Mesodermal cell (in vitro differentiated cells): ENCODE data around the gene HOXC11.

ENCODE experiments used
- H3K27ac ChIP-seq: 2 replicates; pipeline ENCODE4 v1.7.0; 2013; ENCODE audit warnings: mild to moderate bottlenecking, low read depth, low read length, moderate library complexity; ENCODE audit not compliant: severe bottlenecking
- H3K36me3 ChIP-seq: 2 replicates; pipeline ENCODE4 v1.7.1; 2013; ENCODE audit warnings: mild to moderate bottlenecking, low read length, moderate library complexity; ENCODE audit not compliant: control insufficient read depth, insufficient read depth
- H3K4me1 ChIP-seq: one replicate; pipeline ENCODE4 v1.7.1; 2013; ENCODE audit warnings: mild to moderate bottlenecking, low read length; ENCODE audit not compliant: insufficient read depth, control insufficient read depth, poor library complexity, severe bottlenecking
- H3K4me3 ChIP-seq: 2 replicates; pipeline ENCODE4 v1.7.0; 2013; ENCODE audit warnings: low read length, control low read depth, mild to moderate bottlenecking; ENCODE audit not compliant: insufficient read depth, poor library complexity, severe bottlenecking; ENCODE audit errors: extremely low read depth
- H3K9me3 ChIP-seq: 2 replicates; pipeline ENCODE4 v1.7.1; 2013; ENCODE audit warnings: mild to moderate bottlenecking, low read length, moderate library complexity; ENCODE audit not compliant: control insufficient read depth
- WGBS, 2 experiments: methylation state at CpG; one replicate each; pipeline ENCODE4 v1.1.5; 2013; ENCODE audit warnings: missing lambda C conversion rate in 2 of 2; ENCODE audit not compliant: insufficient coverage in 2 of 2; 5-methylcytosine and 5-hydroxymethylcytosine counted together

HOXC11 gene

GRCh38 chr12:53961025-53961761 is 11.7 kb upstream of the HOXC11 start:
- no peak overlapping the region for H3K4me3 ChIP-seq

DNA sequence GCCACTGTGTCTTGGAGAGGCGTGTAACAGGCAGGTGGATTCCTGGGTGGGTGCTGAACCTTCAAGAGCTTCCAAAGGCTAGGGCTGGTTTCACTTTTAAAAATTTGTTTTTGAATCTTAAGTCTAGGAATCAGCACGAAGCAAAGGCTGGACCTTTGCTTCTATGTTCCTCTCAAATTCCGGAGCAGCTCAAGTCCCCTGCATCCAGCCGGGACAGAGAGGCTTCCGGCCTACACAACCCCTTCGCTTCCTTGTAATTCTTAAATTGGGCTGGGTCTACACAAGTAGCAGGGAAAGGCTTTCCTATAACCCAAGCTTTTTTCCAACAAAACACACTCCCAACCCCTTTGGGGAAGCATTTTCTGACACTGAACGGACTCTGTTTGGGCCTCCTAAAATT is 9.9 kb upstream of the HOXC11 start:
- no peaks in the 10 kb centered on the region for H3K9me3 ChIP-seq
- H3K4me1 ChIP-seq, result no peaks in the 10 kb centered on the region
- no peak overlapping the region for H3K4me3 ChIP-seq
- no peaks in the 10 kb centered on the region for H3K36me3 ChIP-seq
- 29 to 45% methylated on average over 6 to 7 of the region's 7 CpGs for WGBS, 2 experiments
- no peak overlapping the region for H3K27ac ChIP-seq

More at GRCh38 chr12:53961025-53961761, 11.7 kb upstream of the HOXC11 start:
- Histone ChIP-seq H3K4me1 (no peaks in the 10 kb centered on the region), H3K36me3 (no peaks in the 10 kb centered on the region), H3K9me3 (no peaks in the 10 kb centered on the region), H3K27ac (no peak overlapping the region)
- WGBS, 2 experiments, result 2 to 4% methylated on average over 50 to 68 of the region's 72 CpGs

DNA sequence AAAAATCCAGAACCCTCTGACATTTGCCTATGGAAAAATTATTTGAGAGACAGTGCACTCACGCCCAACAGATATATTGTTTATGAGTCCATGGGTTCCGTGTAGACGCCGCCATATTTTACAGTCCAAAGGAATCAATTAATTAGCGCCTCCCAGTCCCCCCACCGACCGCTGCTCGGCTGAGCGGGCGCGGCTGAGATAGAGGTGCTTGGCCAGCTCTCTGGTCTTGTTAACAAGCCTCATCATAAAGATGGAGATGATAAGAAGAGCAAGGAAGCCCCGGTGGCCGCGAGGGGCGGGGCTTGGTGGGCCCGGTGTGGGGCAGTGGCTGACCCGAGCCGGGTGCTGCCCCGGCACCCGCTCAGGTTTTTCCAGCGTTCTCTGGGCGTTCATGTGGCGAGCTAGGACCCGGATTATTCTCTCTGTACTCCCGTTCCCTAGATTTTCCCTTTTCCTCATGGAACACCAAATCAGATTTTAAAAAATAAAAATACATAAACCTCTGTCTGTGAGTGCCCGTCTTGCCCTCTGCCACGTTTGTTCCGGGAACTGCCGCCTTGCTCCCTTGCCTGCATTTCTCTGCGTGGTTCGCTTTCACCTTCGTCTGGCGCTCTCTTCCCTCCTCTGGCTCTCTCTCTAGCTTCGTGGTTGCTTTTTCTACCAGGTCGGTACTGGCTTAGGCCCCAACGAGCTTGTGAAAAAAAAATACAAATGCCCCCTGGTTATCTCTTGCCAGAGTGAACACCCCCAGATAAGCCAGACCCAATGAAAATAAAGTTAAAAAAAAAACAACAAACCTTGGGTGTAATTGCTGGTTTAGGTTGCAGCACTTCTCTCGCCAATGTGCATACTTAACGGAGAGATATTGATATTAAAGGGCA is 9.3 kb upstream of the HOXC11 start:
- 8 to 11% methylated on average over 26 to 30 of the region's 38 CpGs for WGBS, 2 experiments
- Histone ChIP-seq H3K4me3 (no peak overlapping the region), H3K36me3 (no peaks in the 10 kb centered on the region), H3K27ac (no peak overlapping the region), H3K9me3 (no peaks in the 10 kb centered on the region), H3K4me1 (no peaks in the 10 kb centered on the region)

DNA sequence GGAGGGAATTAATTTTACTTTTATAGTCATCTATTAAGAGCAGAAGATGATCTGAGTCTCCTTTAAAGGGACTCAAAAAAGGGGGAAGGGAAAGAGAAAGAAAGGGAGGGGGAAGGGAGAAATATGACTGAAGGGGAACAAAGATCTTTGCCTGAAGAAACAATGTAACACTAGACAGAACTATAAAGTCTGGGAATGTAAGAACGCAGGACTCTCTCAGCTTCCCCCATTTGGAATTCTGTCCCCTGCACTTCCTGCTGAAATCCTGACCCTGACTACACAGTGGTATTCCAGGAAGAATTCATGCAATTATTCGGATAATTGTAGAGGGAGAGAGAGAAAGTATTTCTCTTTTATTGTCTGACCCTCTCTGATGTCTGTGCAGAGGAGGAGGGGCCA is 8.6 kb upstream of the HOXC11 start:
- 0% methylated on average over 1 of the region's 2 CpGs for WGBS, 2 experiments
- H3K9me3 ChIP-seq, result no peaks in the 10 kb centered on the region
- no peak overlapping the region for H3K27ac ChIP-seq
- H3K4me3 ChIP-seq, result no peak overlapping the region
- H3K4me1 ChIP-seq, result no peaks in the 10 kb centered on the region
- H3K36me3 ChIP-seq, result no peaks in the 10 kb centered on the region

- WGBS, 2 experiments, result 3 to 4% methylated on average over 12 to 17 of the region's 18 CpGs
- H3K9me3 ChIP-seq, result no peaks in the 10 kb centered on the region
- no peak overlapping the region for H3K27ac ChIP-seq
- no peak overlapping the region for H3K4me3 ChIP-seq
- no peaks in the 10 kb centered on the region for H3K4me1 ChIP-seq
- no peaks in the 10 kb centered on the region for H3K36me3 ChIP-seq
Measured at GRCh38 chr12:53965281-53966084, 7.4 kb upstream of the HOXC11 start.

DNA sequence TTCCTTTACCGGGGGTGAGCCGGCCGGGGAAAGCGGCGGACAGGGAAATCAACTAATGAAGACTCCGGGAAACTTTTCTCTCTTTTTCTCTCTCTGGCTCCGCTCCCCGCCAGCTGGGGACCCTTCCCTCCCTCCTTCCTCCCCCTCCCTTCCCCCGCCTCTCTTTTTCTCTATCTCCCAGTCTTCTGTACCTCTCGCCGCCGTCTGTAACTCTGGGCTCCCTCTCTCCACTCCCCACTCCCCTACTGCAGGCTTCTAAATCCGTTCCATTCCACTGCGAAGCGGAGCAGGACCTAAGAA is 6.9 kb upstream of the HOXC11 start:
- Histone ChIP-seq H3K36me3 (no peaks in the 10 kb centered on the region), H3K27ac (no peak overlapping the region), H3K4me3 (no peak overlapping the region), H3K4me1 (no peaks in the 10 kb centered on the region), H3K9me3 (no peaks in the 10 kb centered on the region)
- whole genome bisulfite sequencing, 2 experiments, result 0% methylated on average over 3 to 10 of the region's 15 CpGs

- no peak overlapping the region for H3K27ac ChIP-seq
- no peaks in the 10 kb centered on the region for H3K36me3 ChIP-seq
- no peak overlapping the region for H3K4me3 ChIP-seq
- no peaks in the 10 kb centered on the region for H3K4me1 ChIP-seq
- no peaks in the 10 kb centered on the region for H3K9me3 ChIP-seq
- WGBS, 2 experiments, result 3 to 4% methylated on average over 30 to 31 of the region's 36 CpGs
Measured at GRCh38 chr12:53966385-53967133, 6.4 kb upstream of the HOXC11 start.

DNA sequence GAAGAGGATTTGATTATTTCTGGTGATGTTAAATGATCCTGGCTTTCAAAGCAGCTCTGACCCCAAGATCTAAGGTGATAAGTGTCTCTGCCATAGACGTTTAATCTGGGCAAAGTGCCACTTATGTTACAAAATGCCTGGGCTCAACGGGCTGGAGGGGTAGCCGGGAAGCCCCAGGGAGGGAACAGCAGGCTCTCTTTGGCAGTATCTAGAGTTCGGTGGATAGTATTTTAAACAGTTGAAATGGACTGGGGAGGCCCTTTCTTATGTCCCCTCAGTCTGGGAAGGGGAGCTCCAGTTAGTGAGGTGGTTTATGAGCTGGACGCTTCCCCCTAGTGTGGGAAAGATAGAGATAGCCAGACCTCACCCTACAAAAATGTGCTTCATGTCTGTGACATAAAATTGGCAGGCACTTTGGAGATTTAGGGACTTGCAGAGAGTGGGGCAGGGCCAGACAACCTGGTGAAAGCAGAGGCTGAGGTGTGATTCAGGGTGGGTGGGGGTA is 5.5 kb upstream of the HOXC11 start:
- Histone ChIP-seq H3K4me3 (no peak overlapping the region), H3K4me1 (no peaks in the 10 kb centered on the region), H3K9me3 (no peaks in the 10 kb centered on the region), H3K36me3 (no peaks in the 10 kb centered on the region), H3K27ac (no peak overlapping the region)
- 9 to 19% methylated on average over 4 of the region's 5 CpGs for WGBS, 2 experiments

DNA sequence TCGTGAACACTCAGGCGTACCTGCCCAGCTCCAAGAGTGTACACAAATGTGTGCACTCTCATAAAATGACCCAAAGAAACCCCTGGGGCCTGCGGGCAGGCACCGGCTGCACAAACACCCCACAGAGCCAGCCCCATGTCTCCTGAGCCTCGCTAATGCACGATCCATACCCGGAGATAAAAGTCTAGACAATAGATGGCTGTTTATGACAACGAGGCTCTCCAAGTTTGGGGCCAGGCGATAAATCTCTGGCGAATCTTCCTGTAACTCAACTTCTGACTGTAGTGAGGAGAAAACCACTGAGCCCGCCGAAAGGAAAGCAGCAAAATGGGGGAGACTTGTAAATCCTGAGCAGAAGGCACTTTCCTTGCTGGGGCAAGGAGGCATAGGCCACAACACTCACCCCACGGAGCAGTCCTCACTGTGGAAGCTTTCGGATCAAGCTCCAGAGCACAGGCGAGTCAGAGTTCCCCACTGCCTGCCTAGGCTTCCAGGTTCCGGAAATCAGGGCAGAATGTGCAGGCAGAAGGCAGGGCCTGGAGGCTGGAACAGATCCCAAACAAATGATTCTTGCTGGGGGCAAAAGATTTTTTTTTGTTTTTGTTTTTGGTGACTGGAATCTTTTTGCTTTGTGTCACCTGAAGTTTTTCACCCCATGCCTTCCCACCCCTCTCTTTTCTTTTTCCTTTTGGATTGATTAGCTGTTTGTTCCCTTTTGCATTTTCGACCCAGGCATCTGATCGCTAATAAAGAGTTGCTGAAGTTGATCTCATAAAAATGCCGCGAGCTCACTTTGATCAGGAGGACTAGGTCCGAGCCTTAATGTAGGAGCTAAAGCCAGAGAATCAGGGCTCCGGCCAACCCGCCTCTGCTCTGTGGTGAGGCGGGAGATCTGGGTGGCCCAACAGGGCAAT is 4.5 kb upstream of the HOXC11 start:
- Histone ChIP-seq H3K4me1 (no peaks in the 10 kb centered on the region), H3K4me3 (no peak overlapping the region), H3K27ac (no peak overlapping the region), H3K36me3 (no peaks in the 10 kb centered on the region), H3K9me3 (no peaks in the 10 kb centered on the region)
- WGBS, 2 experiments, result 20 to 23% methylated on average over 19 to 21 of the region's 24 CpGs
